Fibroblast of peridontal ligament (primary cell): ENCODE measurements around the gene ARHGAP15.

ENCODE experiments used
- DNase-seq: peaks from one replicate; pipeline ENCODE4 v3.0.0-alpha.2; 2010; ENCODE audit errors: extremely low read depth

Gene ARHGAP15

DNA sequence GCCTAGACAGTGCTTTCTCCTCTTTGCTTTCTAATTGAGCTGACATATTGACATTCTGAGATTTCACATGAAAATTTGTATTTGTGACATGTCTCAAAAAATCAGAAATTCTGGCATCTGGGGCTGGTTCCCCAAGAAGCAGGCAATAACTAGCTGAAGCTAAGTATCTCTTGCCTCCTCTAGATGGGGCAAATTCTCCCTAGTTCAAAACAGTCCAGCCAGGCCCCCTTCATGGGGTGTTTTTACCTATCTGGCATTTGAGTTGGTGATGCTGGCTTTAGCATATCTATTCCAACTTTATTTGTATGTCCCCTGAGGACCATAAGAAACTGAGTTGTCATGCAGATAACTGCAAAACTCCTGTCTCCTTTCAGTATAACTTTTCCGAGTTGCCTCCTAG, 39.9 kb downstream of the ARHGAP15 start:
- no peak for DNase-seq

DNA sequence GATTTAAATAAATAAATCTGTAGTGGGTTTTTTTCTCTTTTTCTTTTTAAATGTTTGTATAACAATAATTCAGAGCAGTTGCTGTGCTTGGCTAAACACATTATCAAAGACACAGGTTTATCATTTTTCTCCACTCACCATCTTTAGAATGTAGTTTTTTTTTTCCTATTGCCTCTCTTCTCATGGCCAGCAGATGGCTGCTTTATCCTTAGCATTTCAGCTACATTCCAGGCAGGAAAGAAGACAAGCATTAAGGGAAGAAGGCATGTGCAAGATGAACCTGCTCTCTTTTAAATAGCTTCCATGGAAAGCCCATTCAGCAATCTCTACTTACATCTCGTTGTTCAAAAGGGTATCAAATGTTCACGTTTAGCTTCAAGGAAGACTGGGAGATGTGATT, 42.6 kb downstream of the ARHGAP15 start:
- peak; percentile 44 for DNase-seq

DNA sequence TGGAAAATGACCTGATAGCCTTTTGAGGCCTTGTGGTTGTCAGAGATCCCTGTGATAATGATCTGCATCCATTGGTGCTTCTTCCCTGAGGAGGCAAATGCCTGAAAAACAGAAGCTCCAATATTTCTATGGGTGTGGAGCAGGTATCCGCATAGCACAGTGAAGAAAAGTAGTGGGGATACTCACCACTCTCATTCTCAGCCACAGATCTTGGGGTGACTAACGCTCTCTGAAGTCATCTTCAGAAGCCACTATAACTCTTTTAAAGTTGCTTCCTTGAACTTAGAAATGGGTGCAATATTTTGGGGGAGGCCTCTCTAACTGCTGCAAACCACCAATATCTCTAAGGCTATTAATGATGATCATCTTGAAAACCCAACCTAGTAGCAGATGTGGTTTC, 46.2 kb downstream of the ARHGAP15 start:
- no peak for DNase-seq

DNA sequence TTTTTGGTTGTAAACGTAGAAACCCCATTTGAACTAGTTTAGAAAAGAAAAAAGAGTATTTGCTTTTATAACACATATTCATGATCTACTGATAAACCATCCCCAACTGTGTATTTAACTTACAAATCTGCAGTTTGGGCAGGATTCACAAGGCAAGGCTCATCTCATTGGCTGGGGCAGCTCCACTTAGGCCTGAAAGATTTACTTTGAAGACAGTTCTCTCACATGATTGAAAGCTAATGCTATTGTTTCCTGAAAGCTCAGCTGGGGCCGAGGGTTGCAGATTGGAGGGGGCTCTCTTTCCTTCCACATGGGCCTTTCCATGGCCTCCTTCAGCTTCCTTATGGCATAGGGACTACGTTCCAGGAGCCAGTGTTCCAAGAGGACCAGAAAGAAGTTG, 47.4 kb downstream of the ARHGAP15 start:
- no peak for DNase-seq

- DNase-seq: peak; percentile 43
Observed at GRCh38 chr2:143177096-143177786, 48.0 kb downstream of the ARHGAP15 start.

DNA sequence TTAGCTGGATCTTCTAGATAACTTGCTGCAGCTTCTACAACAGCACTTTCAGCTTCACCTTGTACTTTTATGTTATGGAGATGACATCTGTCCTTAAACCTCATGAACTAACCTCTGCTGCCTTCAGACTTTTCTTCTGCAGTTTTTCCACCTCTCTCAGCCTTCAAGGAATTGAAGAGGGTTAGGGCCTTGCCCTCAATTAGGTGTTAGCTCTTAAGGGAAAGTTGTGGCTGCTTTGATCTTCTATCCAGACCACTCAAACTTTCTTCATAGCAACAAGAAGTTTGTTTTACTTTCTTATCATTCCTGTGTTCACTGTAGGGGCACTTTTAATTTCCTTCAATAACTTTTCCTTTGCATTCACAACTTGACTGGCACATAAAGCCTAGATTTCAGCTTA, 52.3 kb downstream of the ARHGAP15 start:
- DNase-seq: no peak

- DNase-seq: no peak
Observed at GRCh38 chr2:143182649-143183048, 53.4 kb downstream of the ARHGAP15 start.

DNA sequence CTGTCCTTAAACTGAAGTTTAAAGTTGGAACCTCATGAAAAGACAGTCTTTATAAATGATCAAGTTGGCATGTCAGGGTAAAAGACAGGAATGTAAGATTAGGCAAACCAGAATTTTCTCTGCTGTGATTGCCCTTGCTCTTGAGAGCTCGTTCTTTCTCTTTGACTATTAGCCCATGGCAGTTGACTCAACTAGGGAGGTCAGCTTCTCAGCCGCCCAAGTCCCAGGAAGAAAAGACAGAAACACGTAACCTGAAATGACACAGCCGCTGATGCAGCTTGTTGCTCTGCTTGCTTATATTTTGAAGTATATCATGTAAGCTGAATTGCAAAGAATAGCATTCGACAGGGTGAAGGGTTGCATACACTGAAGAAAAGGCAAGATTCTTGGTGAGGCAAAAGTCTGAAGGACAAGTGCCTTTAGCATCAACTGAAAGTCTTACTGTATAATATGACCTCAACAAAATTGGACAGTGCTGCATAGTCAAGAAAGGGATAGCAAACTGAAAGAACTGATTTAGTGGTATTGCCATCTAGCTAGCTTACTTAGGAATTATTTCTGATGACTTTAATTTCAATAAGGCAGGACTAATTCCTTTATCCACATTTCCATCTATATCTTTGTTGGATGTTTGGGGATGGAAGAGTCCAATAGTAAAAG, 54.7 kb downstream of the ARHGAP15 start:
- DNase-seq: no peak

- no peak for DNase-seq
Observed at GRCh38 chr2:143186876-143187275, 57.7 kb downstream of the ARHGAP15 start.

- DNase-seq: no peak
Observed at GRCh38 chr2:143190431-143190830, 61.2 kb downstream of the ARHGAP15 start.

GRCh38 chr2:143192106-143192505, 62.9 kb downstream of the ARHGAP15 start:
- DNase-seq: no peak

GRCh38 chr2:143192716-143193115, 63.5 kb downstream of the ARHGAP15 start:
- DNase-seq: no peak

DNA sequence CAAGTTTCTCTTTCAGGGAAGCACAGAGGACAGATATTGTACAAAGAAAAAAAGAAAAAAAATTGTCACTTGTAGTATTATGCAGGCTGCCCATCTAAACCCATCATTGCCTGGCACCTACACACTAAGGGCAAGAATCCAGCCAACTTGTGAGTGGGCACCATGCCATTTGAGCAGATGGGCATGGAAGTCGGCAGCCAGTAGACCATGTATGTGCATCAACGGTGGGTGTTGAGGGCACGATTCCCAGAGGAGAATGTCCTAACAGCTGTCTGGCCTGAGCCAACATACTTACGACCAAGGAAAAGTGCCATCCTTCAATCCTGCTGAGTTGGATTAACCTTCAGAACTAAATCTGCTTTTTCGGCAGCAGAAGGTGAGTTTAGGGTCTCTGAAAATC, 63.9 kb downstream of the ARHGAP15 start:
- no peak for DNase-seq

DNA sequence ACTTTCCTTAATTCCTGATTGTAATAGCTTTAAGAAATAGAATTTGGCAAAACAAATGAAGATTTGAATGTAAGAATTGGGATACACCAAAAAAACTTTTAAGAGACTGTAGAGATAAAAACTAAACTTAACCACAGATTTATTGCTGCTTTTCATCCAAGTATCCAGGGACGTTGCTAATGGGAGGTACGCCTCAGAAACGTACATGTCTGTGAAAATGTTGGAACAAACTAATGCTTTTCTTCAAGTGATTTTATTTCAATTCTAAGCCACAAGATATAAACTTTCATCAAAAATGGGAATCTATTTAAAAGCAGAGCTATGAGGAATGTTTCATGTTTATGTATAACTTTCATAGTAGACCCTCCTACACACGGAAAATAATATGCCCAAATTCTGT, 66.3 kb downstream of the ARHGAP15 start:
- no peak for DNase-seq

DNA sequence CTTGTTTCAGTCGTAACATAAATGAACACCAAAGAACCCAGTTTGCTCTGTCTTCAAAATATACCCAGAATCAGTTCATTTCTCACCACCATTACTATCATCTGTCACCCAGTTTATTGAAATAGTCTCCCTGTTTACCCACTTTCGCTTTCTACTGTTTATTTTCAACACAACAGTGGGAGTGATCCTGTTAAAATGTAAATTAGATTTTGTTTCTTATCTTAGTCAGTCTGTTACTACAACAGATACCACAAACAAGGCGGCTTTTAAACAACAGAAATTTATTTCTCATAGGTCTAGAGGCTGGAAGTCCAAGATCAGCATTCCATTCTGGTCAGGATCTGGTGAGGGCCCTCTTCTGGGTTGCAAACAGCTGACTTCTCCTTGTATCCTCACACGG, 74.8 kb downstream of the ARHGAP15 start:
- DNase-seq: no peak

DNA sequence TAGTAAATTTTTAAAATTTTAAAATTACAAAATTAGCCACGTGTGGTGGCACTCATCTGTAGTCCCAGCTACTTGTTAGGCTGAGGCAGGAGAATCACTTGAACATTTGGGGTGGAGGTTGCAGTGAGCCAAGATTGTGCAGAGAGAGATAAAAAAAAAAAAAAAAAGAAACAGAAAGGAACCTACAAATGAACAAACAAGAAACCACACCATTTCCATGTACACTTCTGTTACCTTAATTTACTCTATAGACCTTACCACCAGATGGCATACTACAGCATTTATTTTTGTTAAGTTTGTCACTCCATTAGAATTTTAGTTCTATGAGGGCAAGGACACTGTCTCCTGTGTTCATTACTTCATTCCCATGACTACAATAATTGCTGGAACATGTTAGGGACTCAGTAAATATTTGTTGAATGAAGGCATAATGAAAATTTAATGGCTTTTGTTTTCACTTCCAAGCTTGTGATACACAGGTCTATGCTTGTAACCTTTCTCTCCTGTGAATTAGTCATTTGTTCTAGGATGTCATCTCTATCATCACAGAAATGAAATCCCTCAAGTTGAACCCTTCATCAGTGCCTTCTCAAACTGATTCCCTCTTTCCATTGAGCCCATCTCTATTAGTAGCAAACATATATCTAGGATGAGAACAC, 76.0 kb downstream of the ARHGAP15 start:
- peak; percentile 51 for DNase-seq

DNA sequence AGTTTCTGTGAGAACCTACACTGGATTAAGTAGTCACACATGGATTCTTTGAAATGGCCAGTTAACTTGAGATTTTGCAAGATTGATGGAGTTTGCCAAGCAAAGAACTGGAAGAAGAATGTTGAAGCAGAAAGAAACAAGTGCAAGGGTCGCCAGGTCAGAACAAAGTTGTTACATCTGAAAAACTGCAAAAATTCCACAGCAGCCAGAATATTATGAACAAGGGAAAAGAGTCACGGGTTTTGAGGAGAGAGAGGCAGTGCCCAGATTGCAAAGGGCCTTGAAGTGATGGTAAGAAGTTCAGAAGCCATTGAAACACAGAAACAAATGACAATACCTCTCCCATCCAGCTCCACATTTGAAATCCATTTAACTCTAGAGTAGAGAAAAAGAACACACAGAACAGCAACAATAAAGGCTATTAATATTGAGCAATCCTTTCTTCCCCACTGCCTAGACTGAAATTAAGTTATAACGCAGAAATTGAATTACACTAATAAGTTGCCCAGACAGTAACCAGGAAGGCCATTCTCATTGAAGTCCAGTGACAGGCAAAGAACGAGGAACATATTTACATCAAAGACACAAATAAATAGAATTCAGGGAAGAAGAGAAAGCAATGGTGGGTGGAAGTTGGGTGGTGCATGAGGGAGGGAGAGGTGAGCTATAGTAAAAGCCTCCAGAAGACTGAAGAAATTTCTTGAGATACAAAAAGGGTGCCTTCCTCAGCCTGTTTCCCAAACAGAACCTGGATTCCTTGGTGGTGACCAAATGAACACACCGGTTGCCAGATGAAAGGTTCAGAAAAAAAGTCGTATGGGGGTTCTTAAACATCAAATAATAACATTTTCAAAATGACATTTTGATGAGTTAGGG, 80.6 kb downstream of the ARHGAP15 start:
- DNase-seq: no peak

DNA sequence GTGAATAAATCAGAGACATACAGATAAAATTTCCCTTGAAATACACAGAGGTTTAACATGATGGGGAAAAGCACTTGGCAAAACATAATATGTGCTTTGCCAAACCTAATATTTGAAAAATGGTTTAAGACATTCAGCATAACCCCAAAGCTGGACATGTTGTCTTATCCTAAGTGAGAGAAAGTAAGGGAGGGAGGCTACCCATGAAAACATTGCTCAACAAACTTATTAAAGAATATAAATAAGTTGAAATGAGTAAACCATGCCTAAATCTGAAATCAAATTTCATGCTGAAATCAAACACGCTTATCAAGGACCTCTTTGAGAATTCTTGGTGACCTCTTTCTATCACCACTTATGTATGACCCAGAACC, 81.2 kb downstream of the ARHGAP15 start:
- no peak for DNase-seq

DNA sequence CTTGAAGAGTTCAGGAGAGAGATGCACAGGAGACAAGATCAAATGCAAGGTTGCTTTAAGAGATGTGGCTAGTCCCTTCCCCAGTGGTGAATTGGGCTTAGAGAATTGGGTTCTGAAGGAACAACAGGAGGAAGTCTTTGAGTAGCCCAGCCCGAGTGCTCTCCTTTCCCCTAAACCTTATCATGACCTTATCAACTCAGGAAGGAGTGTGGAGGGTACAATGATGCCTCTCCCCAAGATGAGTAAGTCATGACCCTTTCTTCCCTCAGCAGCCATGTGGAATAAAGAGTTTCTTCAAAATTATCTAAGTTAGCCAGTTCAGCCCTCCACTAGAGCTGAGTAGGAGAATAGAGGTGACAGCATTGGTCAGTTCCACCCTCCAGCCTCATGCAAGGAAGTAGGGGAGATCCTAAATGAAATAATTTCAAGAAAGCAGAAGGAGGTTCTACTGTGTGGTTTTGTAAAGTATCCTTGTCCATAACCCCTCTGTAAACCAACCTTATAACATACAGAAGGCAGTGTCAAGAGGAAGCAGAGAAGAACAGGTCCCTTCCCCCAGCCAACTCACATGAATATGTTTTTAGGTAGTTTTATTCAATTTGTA, 88.4 kb downstream of the ARHGAP15 start:
- DNase-seq: no peak

- no peak for DNase-seq
Observed at GRCh38 chr2:143218621-143219020, 89.4 kb downstream of the ARHGAP15 start.

DNA sequence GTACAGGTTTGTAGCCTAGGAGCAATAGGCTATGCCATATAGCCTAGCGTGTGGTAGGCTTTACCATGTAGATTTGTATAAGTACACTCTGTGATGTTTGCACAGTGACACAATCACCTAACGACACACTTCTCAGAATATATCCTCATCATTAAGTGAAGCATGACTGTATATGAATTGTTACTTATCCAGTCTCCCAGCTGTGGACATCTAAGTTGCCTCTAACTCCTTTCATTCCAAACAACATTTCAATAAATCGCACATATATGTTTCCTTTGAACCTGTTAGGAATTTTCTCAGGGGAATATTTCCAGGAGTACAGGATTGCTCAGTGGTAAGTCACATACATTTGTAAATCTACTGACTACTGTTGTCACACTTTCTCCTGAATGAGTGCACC, 90.0 kb downstream of the ARHGAP15 start:
- DNase-seq: no peak

- no peak for DNase-seq
Observed at GRCh38 chr2:143223556-143223955, 94.3 kb downstream of the ARHGAP15 start.
